A549 (cell line): ENCODE measurements around the gene KAT6B.

Experiments
- BHLHE40 ChIP-seq: IDR thresholded peaks from 2 replicates; pipeline ENCODE4 v1.6.1; 2012; ENCODE audit warnings: low read depth, low read length, inconsistent platforms
- CTCF ChIP-seq: fragments of >200 bp; sonication (Bioruptor Twin); formaldehyde crosslinking; IDR thresholded peaks from 3 replicates; pipeline ENCODE4 v1.5.1; 2016
- ELK1 ChIP-seq: fragments of 150-350 bp; IDR thresholded peaks from 2 replicates; pipeline ENCODE4 v1.6.1; 2014; ENCODE audit warnings: low read depth, mild to moderate bottlenecking, low read length
- EP300 ChIP-seq, 2 experiments: fragments of >200 bp; sonication (Bioruptor Twin); formaldehyde crosslinking; IDR thresholded peaks; 2 replicates in 1 of 2; 3 replicates in 1 of 2; pipeline ENCODE4 v1.6.1; 2016 to 2017
- JUN ChIP-seq, 2 experiments: fragments of >200 bp; sonication (Bioruptor Twin); formaldehyde crosslinking; IDR thresholded peaks; 2 replicates in 1 of 2; 3 replicates in 1 of 2; pipeline ENCODE4 v1.6.1; 2016 to 2017
- KDM1A ChIP-seq: fragments of 200-600 bp; sonication (generic); IDR thresholded peaks from 2 replicates; pipeline ENCODE4 v1.6.1; 2016; ENCODE audit warnings: low read depth, mild to moderate bottlenecking
- MYC ChIP-seq: IDR thresholded peaks from 2 replicates; pipeline ENCODE4 v1.6.1; 2012; ENCODE audit warnings: mild to moderate bottlenecking, inconsistent platforms, low read length, improper control_type of control experiment, borderline replicate concordance
- POLR2A ChIP-seq: IDR thresholded peaks from 2 replicates; pipeline ENCODE4 v1.6.1; 2012; ENCODE audit warnings: mild to moderate bottlenecking, low read length
- RAD21 ChIP-seq, 2 experiments: fragments of >200 bp in 1 of 2; sonication (Bioruptor Twin) in 1 of 2; formaldehyde crosslinking in 1 of 2; IDR thresholded peaks in 1 of 2; conservative IDR thresholded peaks in 1 of 2; 2 replicates in 1 of 2; 3 replicates in 1 of 2; pipeline ENCODE4 v1.6.1; 2012 to 2018; ENCODE audit warnings: inconsistent platforms in 1 of 2
- REST ChIP-seq: fragments of 200-600 bp; sonication (generic); IDR thresholded peaks from 2 replicates; pipeline ENCODE4 v1.6.1; 2016; ENCODE audit warnings: antibody characterized with exemption, mild to moderate bottlenecking, moderate library complexity
- RNF2 ChIP-seq: fragments of 200-600 bp; sonication (generic); IDR thresholded peaks from 2 replicates; pipeline ENCODE4 v1.6.1; 2016; ENCODE audit warnings: low read depth, mild to moderate bottlenecking, antibody characterized with exemption, moderate library complexity, borderline replicate concordance

GRCh38 chr10:74977072-74977471 lies 150.7 kb downstream of the KAT6B start:
- no peak for TF ChIP-seq CTCF
- TF ChIP-seq RNF2: no peak
- no peak for TF ChIP-seq POLR2A
- no peak for TF ChIP-seq ELK1
- TF ChIP-seq MYC: no peak
- TF ChIP-seq EP300 (IDR thresholded peaks at IDR 0.05): no peak
- TF ChIP-seq REST: no peak
- no peak for TF ChIP-seq RAD21 (conservative IDR thresholded peaks at IDR 0.05 in 1 of 2, IDR thresholded peaks at IDR 0.05 in 1 of 2)
- no peak for TF ChIP-seq JUN (IDR thresholded peaks at IDR 0.05)
- no peak for TF ChIP-seq KDM1A
- no peak for TF ChIP-seq BHLHE40
